ENCODE measurements around the gene AFF1.
A peak's percentile ranks its signal among the peaks of the same experiment; 100 is the strongest.
"Not testable (repeated sequence)": the region's sequence is repeated elsewhere in the genome, so short reads cannot be mapped to it uniquely, and the experiment has no call there.

AFF1 gene

DNA sequence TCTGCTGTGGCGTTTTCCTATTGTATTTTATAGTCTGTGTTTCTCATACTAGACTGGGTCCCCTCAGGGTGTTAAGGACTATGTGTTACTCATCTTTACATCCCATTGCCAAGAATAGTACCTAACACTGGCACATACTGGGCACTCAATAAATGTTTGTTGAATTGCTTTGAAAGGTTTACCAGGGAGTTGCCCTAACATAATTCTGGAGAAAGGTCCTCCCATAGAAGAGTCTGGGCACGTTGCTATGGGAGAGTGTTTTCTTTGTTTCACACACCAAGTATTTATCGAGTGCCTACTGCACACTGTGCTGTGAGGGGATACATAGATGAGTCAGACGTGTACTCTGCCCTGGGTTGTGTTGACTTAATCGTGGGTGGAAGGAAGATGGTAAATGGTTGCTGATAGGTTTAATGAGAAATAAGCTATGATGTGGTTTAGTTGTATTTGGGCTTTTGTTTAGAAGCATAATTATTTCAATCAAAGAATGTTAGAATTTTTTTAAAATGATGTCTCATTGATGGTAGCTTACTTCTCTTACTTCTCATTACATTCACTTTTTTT is 42.9 kb downstream of the AFF1 start:
- no peak for DNase-seq (ENCODE audit: low read depth in 2 of 2)

DNA sequence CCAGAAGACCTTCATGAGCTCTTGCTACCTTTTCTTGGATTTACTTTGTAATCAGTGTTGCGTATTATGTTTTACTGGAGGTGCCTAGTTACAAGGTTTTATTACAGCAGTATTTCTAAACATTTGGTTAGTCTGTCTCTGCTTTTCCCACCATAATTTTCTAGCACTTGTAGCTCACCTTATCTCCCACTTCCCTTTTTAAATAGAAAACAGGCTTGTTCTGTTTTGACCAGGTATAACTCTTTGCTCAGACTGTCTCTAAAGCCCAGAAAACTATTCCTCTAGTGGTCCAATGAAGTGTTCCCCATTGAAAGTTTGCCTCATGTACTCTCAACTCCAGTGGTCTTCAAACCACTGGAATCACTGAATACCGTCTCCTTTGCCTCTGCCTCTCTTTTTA is 43.9 kb downstream of the AFF1 start:
- no peak for DNase-seq (ENCODE audit: low read depth in 2 of 2)

DNA sequence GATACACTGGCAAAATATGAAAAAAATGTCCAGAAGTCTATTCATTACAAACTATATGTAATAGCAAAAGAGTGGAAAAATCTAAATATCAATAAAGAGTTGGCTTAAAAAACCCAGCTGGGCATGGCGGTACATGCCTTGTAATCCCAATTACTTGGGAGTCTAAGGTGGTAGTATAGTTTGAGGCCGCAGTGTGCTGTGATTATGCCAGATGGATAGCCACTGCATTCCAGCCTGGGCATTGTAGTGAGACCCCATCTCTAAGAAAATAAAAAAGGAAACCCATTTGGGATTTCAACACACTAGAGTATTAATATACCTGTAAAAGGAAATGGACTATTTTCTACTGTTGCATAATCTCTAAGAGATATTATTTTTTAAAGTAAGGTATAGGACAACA is 45.4 kb downstream of the AFF1 start:
- no peak for DNase-seq (ENCODE audit: low read depth in 2 of 2)

DNA sequence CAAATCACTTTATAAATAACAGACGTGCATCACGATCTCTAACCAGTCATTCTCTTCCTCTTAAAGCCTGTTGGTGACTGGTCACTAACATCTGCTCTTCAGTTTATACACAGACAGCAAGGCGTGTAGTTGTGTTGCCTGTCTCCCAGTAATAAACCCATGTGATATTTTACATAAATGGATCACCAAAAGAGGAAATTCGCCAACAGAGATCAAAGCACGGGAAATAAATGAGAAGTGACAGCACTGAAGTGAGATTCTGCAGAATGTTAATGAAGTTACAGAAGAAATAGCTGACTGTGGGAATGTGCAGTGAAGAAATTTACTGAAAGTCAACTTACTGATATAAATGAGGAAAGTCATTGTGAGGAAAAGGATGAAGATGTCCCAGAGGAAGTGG is 47.0 kb downstream of the AFF1 start:
- DNase-seq (ENCODE audit: low read depth in 2 of 2): no peak

DNA sequence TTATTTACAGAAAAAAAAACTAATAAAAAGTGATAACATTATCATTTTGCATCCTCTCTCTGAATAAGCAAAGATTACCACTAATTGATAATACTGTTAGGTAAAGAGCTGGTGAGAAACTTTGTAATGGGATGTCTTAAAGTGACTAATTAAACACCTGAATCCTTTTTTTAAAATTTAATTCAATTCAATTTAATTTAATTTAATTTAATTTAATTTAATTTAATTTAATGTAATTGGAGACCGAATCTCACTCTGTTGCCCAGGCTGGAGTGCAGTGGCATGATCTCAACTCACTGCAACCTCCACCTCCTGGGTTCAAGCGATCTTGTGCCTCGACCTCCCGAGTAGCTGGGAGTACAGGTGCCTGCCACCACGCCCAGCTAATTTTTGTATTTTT is 51.0 kb downstream of the AFF1 start:
- DNase-seq (ENCODE audit: low read depth in 2 of 2): not testable (repeated sequence)

DNA sequence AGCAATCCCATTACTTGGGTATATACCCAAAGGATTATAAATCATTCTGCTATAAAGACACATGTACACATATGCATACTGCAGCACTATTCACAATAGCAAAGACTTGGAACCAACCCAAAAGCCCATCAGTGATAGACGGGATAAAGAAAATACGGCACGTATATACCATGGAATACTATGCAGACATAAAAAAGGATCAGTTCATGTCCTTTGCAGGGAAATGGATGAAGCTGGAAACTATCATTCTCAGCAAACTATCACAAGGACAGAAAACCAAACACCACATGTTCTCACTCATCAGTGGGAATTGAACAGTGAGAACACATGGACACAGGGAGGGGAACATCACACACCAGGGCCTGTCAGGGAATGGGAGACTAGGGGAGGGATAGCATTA is 54.8 kb downstream of the AFF1 start:
- not testable (repeated sequence) for DNase-seq (ENCODE audit: low read depth in 2 of 2)

DNA sequence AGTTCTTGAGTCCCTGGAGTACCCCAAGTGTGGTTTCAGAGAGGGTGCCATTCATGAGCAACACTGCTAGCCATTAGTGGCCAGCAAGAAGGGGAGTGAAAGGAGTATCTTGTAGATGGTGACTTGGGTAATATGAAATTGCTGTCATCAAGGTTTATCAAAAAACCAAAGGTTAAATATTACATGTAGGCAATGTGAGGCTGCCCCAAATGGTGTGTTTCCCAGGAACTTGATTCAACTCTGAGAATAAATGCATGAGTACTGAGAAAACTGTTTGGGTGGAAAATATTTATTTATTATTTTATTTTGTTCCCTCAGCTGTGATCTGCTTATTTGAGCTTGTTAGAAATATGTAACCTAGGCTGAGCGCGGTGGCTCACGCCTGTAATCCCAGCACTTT is 55.7 kb downstream of the AFF1 start:
- no peak for DNase-seq (ENCODE audit: low read depth in 2 of 2)

DNA sequence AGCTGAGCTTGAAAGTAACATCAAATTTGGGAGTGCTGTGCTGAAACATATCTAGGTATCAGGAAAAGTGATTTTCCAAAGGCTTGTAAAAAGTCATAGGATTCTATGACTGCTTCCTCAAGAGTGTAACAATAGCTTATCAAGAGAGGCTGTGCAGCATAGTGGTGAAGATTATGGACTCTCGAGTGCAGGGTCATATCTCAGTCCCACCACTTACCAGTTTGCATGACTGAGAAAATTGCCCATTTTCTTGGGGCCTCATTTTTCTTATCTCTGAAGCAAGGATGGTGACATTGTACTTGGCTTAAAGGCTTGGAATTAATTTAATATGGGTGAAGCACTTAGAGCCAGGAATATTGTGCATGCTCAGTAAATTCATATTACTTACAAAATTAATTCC is 57.2 kb downstream of the AFF1 start:
- no peak for DNase-seq (ENCODE audit: low read depth in 2 of 2)

DNA sequence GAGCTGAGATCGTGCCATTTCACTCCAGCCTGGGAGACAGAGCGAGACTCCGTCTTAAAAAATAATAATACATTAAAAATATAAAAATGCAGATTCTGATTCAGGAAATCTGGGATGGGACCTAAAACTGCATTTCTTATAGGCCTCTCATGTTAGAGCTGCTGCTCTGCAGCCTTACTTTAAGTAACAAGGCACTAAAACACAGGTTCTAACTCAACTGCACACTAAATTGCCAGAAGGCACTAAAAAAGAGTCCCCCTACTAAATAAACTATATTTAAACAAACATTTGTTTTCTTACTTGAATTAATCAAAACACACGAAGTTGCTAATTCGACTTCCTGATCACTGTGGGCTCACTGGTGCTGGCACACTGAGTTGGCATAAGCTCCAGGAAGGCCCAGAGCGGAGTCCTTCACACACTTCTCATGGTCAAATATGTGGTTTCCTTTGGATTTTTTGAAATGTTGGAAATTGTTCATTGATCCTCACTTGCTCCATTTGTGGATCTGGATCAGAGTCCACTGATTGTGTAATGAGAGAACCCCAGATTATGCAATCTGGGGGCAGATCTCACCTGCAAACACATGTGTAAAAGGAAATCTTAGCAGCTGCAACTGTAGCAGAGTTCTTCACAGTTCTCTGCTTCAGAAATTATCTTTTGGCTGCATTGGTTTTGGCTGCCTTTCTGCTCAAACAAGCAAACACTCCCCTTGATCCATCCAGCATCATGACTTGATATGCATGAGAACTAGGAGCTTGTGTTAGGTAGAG is 59.3 kb downstream of the AFF1 start:
- no peak for DNase-seq (ENCODE audit: low read depth in 2 of 2)

DNA sequence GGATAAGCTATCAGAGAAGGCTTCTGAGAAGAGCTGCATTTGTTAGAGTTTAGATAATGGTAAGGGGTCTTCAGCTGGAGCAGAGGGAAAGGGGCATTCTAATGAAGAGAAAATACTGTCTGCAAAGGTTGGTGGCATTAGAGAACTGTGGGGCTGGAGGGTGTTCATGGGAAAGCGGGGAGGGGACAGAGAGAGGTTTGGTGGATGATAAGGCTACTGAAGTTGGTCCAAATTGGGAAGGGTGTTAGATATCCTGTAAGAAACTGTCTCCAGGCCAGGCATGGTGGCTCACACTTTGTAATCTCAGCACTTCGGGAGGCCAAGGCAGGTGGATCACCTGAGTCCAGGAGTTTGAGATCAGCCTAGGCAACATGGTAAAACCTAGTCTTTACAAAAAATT is 59.9 kb downstream of the AFF1 start:
- DNase-seq (ENCODE audit: low read depth in 2 of 2): no peak

DNA sequence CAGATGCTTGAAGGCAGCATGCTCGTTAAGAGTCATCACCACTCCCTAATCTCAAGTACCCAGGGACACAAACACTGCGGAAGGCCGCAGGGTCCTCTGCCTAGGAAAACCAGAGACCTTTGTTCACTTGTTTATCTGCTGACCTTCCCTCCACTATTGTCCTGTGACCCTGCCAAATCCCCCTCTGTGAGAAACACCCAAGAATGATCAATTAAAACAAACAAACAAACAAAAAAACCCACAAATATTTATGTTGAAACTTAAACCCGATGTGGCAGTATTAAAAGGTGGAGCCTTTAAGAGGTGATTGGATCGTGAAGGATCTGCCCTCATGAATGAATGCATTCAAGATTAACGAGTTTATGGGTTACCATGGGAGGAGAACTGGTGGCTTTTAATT is 61.7 kb downstream of the AFF1 start:
- DNase-seq (ENCODE audit: low read depth in 2 of 2): not testable (repeated sequence)

DNA sequence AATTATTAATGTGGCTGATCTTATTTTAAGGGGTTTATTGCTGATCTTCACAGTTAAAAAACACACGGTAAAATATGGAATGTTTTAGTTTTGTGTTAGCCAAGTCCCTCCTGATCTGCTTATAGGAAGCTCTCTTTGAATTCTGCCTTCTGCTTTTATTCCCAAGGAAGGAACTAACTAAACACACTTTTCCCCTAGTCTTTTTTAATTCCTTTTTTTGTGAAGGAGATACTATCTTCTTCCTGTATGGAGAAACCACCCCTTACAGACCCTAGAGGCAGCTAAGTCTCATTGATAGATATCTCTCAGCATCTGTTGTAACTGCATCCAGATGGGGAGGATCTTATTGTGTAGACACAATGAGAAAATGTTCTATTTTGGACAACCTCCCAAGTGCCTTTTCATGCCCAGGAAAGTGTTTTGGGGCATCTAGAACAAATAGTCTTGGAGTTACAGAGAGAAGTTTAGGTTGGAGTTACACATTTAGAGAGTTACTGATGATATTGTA is 64.4 kb downstream of the AFF1 start:
- DNase-seq (ENCODE audit: low read depth in 2 of 2): no peak

DNA sequence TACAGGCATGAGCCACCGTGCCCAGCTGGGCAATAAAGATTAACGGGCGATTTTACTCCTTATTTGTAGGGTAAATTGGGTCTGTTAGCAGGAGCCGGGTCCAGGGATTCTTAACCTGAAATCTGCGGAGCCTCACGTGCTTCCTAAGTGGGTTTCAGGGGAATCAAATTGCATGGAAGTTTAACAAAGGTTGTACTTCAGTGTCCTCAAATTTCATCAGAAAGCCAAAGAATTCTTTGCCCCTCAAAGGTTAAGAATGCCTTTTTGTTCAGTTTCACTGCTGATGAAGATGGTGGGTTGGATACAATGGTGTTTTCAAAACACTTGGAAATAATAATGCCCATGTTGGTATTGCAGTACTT is 67.9 kb downstream of the AFF1 start:
- DNase-seq (ENCODE audit: low read depth in 2 of 2): no peak

DNA sequence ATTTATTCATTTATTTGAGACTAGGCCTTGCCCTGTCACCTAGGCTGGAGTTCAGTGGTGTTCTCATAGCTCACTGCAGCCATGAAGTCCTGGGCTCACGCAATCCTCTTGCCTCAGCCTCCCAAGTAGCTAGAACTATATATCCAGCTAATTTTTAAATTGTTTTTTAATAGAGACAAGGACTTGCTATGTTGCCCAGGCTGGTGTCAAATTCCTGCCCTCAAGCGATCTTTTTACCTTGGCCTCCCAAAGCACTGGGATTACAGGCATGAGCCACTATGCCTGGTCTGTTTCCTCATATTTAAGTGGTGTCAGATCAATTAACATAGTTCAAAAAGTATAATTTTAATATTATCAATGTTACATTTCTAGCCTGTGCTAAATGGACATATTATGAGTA is 68.5 kb downstream of the AFF1 start:
- no peak for DNase-seq (ENCODE audit: low read depth in 2 of 2)

DNA sequence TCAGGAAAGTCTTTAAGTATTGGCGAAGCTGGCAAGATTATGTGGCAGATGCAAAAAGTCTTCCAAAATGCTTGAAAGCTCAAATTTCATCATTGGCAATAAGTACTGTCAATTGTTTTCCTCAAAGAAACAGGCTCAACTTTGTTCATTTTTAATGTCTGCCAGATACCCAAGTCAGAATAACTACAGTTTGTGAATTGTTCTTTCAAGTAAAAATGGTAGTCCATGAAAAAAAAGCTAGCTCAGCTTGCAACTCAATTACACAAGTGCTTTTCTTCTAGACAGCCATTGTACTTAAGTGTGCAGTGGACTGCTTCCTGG is 70.5 kb downstream of the AFF1 start:
- DNase-seq (ENCODE audit: low read depth in 2 of 2): no peak

DNA sequence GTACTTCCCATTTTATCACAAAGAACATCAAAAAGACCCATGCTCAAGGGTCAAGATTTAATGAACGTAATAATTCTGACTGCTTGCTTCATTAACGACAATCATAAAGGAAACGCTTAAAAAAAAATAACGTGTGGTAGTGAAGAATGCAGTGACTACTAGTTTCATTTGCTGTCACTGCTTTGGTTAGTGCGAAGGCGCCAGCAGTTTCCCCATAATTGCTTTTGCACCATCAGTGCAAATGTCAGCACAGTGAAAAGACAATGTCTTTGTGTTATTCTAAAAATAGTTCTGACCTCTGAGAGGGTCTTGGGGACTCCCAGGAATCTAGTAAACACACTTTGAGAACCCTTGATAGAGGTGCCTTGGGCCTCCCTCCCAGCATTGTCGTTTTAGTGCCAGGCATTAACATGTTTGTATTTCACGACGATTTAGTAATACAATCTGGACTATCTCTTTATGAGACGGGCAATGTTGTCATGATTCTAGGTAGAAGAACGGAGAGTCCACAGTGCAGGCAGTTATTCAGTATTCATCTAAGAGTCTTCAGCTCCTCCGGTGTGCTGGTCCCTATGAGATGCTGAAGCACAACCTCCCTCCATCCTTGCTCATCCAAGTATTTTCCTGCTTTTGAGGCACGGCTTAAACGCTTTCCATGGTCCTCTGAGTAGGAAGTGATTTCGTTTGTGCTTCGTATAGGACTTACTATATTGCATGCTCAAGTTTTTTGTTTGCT is 71.0 kb downstream of the AFF1 start:
- peak in 1 of 2 donors; percentile 40 for DNase-seq (ENCODE audit: low read depth in 2 of 2)

DNA sequence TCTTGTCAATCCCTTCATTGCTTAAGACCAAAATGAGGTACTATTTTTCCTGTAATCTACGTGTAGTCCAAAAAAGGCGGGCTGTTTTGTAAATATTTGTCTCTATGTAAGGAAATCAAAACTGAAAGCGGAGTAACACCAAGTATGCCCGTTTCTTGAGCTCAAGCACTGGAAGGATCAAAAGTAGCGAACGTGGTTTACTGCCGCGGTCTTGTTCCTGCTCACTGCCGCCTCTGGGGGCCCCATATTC is 71.5 kb downstream of the AFF1 start:
- DNase-seq (ENCODE audit: low read depth in 2 of 2): no peak

DNA sequence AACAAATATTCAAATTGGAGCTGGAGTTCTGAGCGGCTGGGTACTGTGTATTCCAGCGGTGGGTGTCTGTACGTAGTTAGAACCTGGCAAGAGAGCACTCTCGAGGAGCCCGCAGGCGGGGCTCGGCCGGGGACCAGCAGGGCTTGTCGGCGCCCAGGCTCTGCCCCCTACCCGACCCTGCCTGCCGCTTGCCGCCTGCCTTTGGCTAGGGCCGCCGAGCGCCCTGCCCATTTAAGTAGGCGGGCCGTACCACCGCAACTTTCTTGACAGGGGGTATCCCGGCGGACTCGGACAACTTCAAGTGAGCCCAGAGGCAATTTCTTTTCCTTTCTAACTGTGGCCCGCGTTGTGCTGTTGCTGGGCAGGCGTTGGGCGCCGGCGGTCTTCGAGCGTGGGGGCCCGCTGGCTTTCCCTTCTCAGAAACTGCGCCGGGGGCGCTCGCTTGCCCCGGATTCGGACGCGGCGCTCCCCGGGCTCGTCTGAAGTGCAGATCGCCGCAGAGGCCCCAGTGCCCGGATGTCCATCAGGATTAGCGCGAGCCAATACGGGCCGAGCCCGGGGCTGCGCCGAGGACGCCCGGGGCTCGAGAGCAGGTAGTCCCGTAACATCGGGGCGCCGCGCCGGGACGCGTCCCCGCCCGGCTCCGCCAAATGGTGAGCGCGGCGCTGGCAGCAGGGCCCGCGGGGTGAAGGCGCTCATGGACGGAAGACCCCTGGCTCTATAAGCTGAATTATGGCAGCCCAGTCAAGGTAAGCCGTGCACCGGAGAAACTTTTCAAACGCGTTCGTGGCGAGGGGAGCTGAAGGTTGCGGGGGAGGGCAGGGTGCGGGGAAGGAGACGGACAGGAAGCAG is 72.1 kb downstream of the AFF1 start:
- peak; percentile 79 to 80 for DNase-seq (ENCODE audit: low read depth in 2 of 2)

DNA sequence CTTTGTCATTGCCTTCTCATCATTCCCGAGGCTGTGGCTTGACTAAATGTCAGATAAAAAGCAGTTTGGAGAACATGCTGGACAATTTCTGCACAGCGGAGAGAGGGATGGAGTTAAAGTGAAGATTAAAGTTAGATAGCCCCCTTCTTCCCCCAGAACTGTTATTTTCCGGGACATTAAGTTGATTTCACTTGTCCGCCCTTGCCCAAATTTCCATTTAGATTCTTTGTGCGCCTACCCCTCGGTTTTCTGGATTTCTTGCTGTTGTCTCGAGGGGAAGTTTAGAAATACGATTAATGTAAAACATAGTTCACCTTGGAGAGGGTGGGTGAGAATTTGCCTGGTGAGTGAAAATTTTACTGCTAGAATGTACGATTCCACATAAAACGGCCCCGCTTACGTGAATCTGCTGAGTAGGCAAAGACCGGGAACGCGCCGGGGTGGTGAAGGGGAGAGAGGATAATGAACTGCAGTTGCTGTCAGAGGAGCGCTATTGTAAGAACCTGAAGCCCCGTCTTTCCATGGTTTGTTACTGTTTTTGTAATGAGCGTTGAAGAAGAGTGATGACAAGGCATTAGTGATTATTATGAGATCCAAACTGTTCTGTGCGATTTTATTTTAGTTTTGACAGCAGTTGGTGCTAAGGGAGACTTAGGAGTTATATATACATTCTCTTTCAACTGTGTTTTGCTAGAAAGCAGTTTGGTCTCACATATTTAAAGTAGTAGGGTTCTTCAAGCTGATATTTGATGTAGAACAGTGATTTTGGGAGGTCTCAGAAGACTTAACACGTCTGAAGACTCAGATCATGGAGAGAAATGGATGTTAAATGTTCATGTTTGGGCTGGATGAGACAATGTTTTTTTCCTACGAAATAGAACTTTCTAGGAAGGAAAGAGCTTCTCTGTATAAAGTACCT is 73.0 kb downstream of the AFF1 start:
- peak in 1 of 2 donors; percentile 25 for DNase-seq (ENCODE audit: low read depth in 2 of 2)

DNA sequence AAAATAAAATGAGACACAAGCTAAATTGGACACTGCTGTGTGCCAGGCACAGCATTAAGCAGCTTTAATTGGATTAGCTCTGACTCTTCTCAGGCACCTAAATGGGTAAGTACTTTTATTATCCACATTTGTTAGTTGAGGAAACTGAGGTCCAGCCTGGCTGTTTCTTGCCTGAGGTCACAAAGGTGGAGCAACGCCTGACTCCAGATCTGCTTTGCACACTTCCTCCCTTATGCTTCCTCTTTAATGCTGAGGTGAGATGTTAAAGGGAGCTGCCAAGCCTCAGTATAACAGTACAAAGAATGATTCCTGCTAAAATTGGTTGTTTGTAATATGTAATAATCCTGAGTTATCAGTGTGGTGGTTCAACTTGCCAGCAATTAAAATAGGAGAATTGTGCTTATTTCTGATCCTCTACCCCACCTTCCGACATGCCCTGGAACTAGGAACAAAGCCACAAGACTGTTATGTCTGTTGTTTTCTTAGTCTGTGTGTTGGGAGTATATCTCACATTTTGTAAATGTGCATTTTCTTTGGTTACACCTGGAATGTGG is 74.4 kb downstream of the AFF1 start:
- DNase-seq (ENCODE audit: low read depth in 2 of 2): no peak

DNA sequence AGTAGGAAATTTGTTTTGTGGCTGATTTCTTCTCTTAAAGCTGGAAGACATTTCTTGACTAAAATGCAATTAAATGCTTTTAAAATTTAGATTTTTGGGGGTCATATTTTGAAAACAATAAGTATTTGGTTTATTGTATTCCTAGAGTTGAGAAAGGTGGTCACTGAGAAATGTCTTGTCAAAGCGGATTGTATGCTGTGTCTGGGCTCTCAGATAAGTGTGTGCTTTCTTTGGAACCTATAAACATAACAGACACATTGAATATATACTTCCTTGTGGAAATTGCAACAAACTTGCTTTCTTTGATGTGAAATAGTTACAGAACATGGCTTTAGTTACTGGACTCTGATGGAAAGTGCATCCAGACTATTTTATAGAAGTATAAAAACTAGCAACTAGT is 75.4 kb downstream of the AFF1 start:
- no peak for DNase-seq (ENCODE audit: low read depth in 2 of 2)

All from stimulated activated CD4-positive, alpha-beta T cell treated with anti-CD3 and anti-CD28 coated beads, Interleukin-15, amount 100 ng/mL, for 48 hours (primary cell).